Measurements from ENCODE around the gene ADGRF4. TPM values are rescaled to one million over a fixed set of nuclear protein-coding genes. Genes with fewer than 3 reads are reported as not detected.

ADGRF4 gene
- total RNA-seq, 1 experiment from 2014 or later = not detected

- H3K79me1 ChIP-seq (ENCODE audit: insufficient read depth, low read depth, low read length, poor library complexity, severe bottlenecking) = no peaks in the 10 kb centered on the region
- H3K23ac ChIP-seq (ENCODE audit: insufficient read length, low read depth, low read length) = no peak overlapping the region
- H3K27me3 Mint-ChIP-seq (ENCODE audit: low read depth) = no peaks in the 10 kb centered on the region
- H2AFZ ChIP-seq (ENCODE audit: low read length) = no peak overlapping the region
- no peak overlapping the region for H3K14ac ChIP-seq (ENCODE audit: insufficient read depth, low read length)
- peak overlapping the region; percentile 62 to 97 (median 94) for H3K27ac Mint-ChIP-seq
- no peak overlapping the region for H2AK5ac ChIP-seq (ENCODE audit: insufficient read length, low read length)
- no peak overlapping the region for H3K56ac ChIP-seq (ENCODE audit: insufficient read length, low read depth, low read length)
- no peak overlapping the region for H2BK5ac ChIP-seq (ENCODE audit: insufficient read length, low read length)
- no peak overlapping the region for H2BK12ac ChIP-seq (ENCODE audit: insufficient read length, low read depth, low read length)
- H3K4me1 Mint-ChIP-seq = peaks cover 37 to 43% of the 10 kb centered on the region in 2 experiments
- H3K4me1 ChIP-seq (ENCODE audit: insufficient read depth, low read length) = peaks cover 4% of the 10 kb centered on the region
- H3K79me2 ChIP-seq (ENCODE audit: insufficient read depth, low read length) = no peaks in the 10 kb centered on the region
- H3K9ac ChIP-seq (ENCODE audit: extremely low read depth, insufficient read length, low read length) = no peak overlapping the region
- no CpG with 5 or more reads among the region's 4 CpGs for WGBS (ENCODE audit: extremely low coverage, insufficient read length, low lambda C conversion rate)
- no peak overlapping the region for H2BK120ac ChIP-seq (ENCODE audit: low read depth, low read length, poor library complexity, severe bottlenecking)
- no peaks in the 10 kb centered on the region for H3K9me3 ChIP-seq (ENCODE audit: control insufficient read depth, low read depth, low read length)
- no peak overlapping the region for H2BK15ac ChIP-seq (ENCODE audit: low read depth, low read length)
- H3K27ac ChIP-seq (ENCODE audit: insufficient read length, low read depth, low read length) = peak overlapping the region; percentile 59
- H4K8ac ChIP-seq (replicated peaks; ENCODE audit: insufficient read length, low read depth, low read length) = no peak overlapping the region
- no peak overlapping the region for H3K4ac ChIP-seq (ENCODE audit: low read depth, low read length)
- TF ChIP-seq, protein P1, sequence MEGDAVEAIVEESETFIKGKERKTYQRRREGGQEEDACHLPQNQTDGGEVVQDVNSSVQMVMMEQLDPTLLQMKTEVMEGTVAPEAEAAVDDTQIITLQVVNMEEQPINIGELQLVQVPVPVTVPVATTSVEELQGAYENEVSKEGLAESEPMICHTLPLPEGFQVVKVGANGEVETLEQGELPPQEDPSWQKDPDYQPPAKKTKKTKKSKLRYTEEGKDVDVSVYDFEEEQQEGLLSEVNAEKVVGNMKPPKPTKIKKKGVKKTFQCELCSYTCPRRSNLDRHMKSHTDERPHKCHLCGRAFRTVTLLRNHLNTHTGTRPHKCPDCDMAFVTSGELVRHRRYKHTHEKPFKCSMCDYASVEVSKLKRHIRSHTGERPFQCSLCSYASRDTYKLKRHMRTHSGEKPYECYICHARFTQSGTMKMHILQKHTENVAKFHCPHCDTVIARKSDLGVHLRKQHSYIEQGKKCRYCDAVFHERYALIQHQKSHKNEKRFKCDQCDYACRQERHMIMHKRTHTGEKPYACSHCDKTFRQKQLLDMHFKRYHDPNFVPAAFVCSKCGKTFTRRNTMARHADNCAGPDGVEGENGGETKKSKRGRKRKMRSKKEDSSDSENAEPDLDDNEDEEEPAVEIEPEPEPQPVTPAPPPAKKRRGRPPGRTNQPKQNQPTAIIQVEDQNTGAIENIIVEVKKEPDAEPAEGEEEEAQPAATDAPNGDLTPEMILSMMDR (conservative IDR thresholded peaks at IDR 0.05) = no peak
- no peaks in the 10 kb centered on the region for H4K20me1 ChIP-seq (ENCODE audit: control insufficient read depth, insufficient read depth, insufficient read length)
- no peak overlapping the region for H4K5ac ChIP-seq (ENCODE audit: insufficient read length, low read depth, low read length)
- H3K4me3 Mint-ChIP-seq = peak overlapping the region; percentile 5 to 45; a peak in 4 of 5 replicates
- H3K18ac ChIP-seq (ENCODE audit: insufficient read length, low read depth, low read length) = no peak overlapping the region
- H2BK20ac ChIP-seq (ENCODE audit: low read depth, low read length, poor library complexity, severe bottlenecking) = no peak overlapping the region
- no peaks in the 10 kb centered on the region for H3K9me3 Mint-ChIP-seq
- peak overlapping the region; percentile 38 for H3K4me2 ChIP-seq (ENCODE audit: insufficient read depth, insufficient read length, low read length)
- no peak for DNase-seq
- H3K36me3 Mint-ChIP-seq (ENCODE audit: insufficient read depth in 1 of 3, low read depth in 3 of 3) = no peaks in the 10 kb centered on the region
- H3K27me3 ChIP-seq (ENCODE audit: insufficient read depth, low read length) = no peaks in the 10 kb centered on the region
- no peak overlapping the region for H3T11ph ChIP-seq (ENCODE audit: low read length)
- no peak overlapping the region for H4K91ac ChIP-seq (ENCODE audit: insufficient read length, low read depth, low read length)
- H3K23me2 ChIP-seq (ENCODE audit: insufficient read length, low read depth, low read length, poor library complexity, severe bottlenecking) = no peaks in the 10 kb centered on the region
Measured at GRCh38 chr6:47734831-47735481, 36.6 kb downstream of the ADGRF4 start.

All from H9 (cell line).